Natural killer cell (primary cell): Measurements from ENCODE around the gene PPARG. TPM values are rescaled to one million over a fixed set of nuclear protein-coding genes. Genes with fewer than 3 reads are reported as not detected.

Experiments used
- ATAC-seq, 3 donors: fragments of 150-1000 bp in 2 of 3; fragments of 200-7000 bp in 1 of 3; cut with Tn5 transposase; 1 replicate in 1 of 3; 2 replicates in 2 of 3; pipeline ENCODE4 v1.10.0; 2021; ENCODE audit warnings: mild to moderate bottlenecking in 2 of 3, moderate library complexity in 2 of 3
- DNase-seq, 2 donors: peaks; one replicate each; pipeline versions ENCODE4 v3.0.0 to v3.0.0-alpha.2; 2013 to 2021; ENCODE audit warnings: mixed read lengths in 1 of 2
- H3K27ac ChIP-seq: one replicate; pipeline ENCODE4 v1.5.1; 2013; ENCODE audit warnings: mild to moderate bottlenecking, low read length
- H3K27me3 ChIP-seq: one replicate; pipeline ENCODE4 v1.6.1; 2013; ENCODE audit warnings: low read length; ENCODE audit not compliant: control insufficient read depth, insufficient read depth
- H3K36me3 ChIP-seq: one replicate; pipeline ENCODE4 v1.6.1; 2013; ENCODE audit warnings: low read length; ENCODE audit not compliant: control insufficient read depth, insufficient read depth
- H3K4me1 ChIP-seq: one replicate; pipeline ENCODE4 v1.6.1; 2013; ENCODE audit warnings: low read length; ENCODE audit not compliant: control insufficient read depth, insufficient read depth
- H3K4me3 ChIP-seq: one replicate; pipeline ENCODE4 v1.5.1; 2013; ENCODE audit warnings: low read length
- H3K9me3 ChIP-seq: one replicate; pipeline ENCODE4 v1.6.1; 2013; ENCODE audit warnings: low read length; ENCODE audit not compliant: control insufficient read depth, insufficient read depth
- H3K27ac Mint-ChIP-seq, 2 donors: one replicate each; pipeline ENCODE4 v1.8.0; 2022; ENCODE audit warnings: mild to moderate bottlenecking in 2 of 2, mixed read lengths in 2 of 2, moderate library complexity in 1 of 2
- H3K27me3 Mint-ChIP-seq, 2 donors: one replicate each; pipeline ENCODE4 v1.8.0; 2022; ENCODE audit warnings: low read depth in 2 of 2, mixed read lengths in 2 of 2
- H3K36me3 Mint-ChIP-seq: one replicate; pipeline ENCODE4 v1.8.0; 2022; ENCODE audit warnings: mixed read lengths
- H3K4me1 Mint-ChIP-seq, 2 donors: one replicate each; pipeline ENCODE4 v1.8.0; 2022; ENCODE audit warnings: mixed read lengths in 2 of 2
- H3K4me3 Mint-ChIP-seq: one replicate; pipeline ENCODE4 v1.8.0; 2022; ENCODE audit warnings: mild to moderate bottlenecking, moderate library complexity, mixed read lengths
- H3K9me3 Mint-ChIP-seq, 2 donors: one replicate each; pipeline ENCODE4 v1.8.0; 2022; ENCODE audit warnings: mixed read lengths in 2 of 2
- WGBS: methylation state at CpG from one replicate; pipeline ENCODE4 v1.1.7; 2013; ENCODE audit warnings: missing lambda C conversion rate; ENCODE audit not compliant: insufficient coverage; 5-methylcytosine and 5-hydroxymethylcytosine counted together
- intact Hi-C: fragments of 100-400 bp; cut with micrococcal nuclease; formaldehyde crosslinking; loops from one replicate; pipeline ENCODE4 v1.14.2; 2022
- total RNA-seq, 4 donors: library from RNA; stranded (reverse); fragments of 120-200 nt in 1 of 4; gene quantifications; one replicate each; pipeline versions ENCODE4 v1.2.3 to v1.2.4, GENCODE V29; 2013 to 2022
- TF ChIP-seq, protein P1 (sequence below): fragments of 200-600 bp; IDR thresholded peaks from one replicate; pipeline ENCODE4 v1.8.0; 2022; ENCODE audit warnings: antibody characterized with exemption

Gene PPARG
- total RNA-seq, 3 donors from 2014 or later (not counting 1 experiment from before 2014, with no cell fraction given): 0.21 TPM; not detected in 2

DNA sequence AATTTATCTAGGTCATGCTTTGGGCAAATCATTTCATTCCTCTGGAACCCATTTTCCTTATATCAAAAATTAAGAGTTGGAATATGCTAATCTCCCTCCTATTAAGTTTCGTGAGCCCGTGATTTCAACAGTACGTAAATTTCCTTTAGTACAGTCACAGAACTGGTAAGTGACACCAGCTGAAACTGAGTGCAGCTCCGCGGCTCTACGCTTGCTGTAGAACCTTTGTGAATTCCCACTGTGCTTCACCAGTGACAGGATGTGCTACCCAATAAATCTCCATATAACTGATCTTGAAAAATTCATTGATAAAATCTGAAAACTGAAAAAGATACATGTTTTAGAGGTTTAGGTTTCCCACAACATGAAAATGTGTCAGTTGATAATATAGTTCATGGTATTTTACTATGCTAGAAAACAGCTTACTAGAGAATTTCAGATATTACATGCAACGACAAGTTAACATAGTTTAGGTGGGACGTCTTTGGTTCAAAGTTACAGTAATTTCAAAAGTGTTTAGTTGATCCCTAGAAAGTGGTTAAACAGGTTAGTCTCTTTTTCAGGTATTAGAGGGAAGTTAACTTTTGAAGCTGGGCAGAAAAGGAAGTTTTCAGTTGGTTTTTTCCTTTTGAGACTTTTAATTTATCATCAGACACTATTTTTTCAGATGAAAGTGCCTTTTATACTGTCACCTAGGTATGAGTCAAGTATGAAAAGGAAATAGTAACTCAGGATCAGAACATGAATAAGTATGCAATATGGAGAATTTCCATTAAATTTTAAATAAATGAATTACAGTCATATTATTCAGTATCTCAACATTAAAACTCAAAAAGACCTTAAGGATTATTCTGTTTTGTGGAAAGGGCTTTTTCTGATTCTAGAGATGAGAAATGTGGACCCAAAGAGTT is 57.0 kb downstream of the PPARG start:
- H3K27ac Mint-ChIP-seq: no peak overlapping the region
- no peaks in the 10 kb centered on the region for H3K27me3 ChIP-seq
- H3K4me1 ChIP-seq: no peaks in the 10 kb centered on the region
- no peaks in the 10 kb centered on the region for H3K9me3 Mint-ChIP-seq
- peaks cover 17 to 27% of the 10 kb centered on the region in 2 donors for H3K27me3 Mint-ChIP-seq
- ATAC-seq (no peak), DNase-seq (no peak)
- no peak overlapping the region for H3K4me3 Mint-ChIP-seq
- H3K4me3 ChIP-seq: no peak overlapping the region
- H3K36me3 Mint-ChIP-seq: no peaks in the 10 kb centered on the region
- 90% methylated on average over 8 of the region's 8 CpGs for WGBS
- no peak overlapping the region for H3K27ac ChIP-seq
- intact Hi-C loops: no loop called here
- no peaks in the 10 kb centered on the region for H3K36me3 ChIP-seq
- no peaks in the 10 kb centered on the region for H3K4me1 Mint-ChIP-seq
- TF ChIP-seq, protein P1, sequence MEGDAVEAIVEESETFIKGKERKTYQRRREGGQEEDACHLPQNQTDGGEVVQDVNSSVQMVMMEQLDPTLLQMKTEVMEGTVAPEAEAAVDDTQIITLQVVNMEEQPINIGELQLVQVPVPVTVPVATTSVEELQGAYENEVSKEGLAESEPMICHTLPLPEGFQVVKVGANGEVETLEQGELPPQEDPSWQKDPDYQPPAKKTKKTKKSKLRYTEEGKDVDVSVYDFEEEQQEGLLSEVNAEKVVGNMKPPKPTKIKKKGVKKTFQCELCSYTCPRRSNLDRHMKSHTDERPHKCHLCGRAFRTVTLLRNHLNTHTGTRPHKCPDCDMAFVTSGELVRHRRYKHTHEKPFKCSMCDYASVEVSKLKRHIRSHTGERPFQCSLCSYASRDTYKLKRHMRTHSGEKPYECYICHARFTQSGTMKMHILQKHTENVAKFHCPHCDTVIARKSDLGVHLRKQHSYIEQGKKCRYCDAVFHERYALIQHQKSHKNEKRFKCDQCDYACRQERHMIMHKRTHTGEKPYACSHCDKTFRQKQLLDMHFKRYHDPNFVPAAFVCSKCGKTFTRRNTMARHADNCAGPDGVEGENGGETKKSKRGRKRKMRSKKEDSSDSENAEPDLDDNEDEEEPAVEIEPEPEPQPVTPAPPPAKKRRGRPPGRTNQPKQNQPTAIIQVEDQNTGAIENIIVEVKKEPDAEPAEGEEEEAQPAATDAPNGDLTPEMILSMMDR: no peak
- H3K9me3 ChIP-seq: no peaks in the 10 kb centered on the region

DNA sequence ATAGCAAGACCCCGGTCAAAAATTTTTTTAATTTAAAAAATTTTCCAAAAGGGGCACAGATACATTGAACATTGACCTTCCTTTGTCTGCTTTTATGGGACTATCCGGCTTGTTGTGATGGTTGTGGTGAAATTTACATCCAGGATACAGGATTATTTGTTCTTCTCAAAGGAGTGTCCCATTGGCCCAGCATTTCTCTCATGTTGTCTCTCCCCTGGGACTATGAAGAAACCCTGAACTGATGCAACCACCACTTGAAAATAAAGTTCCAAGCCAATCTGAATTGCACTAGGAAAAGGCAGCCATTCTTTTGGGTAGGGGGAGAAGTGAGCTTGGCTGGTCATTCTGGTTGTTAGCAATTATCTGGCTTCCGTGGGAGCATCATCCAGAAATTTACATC is 58.4 kb downstream of the PPARG start:
- H3K4me3 Mint-ChIP-seq: no peak overlapping the region
- peaks cover 20 to 39% of the 10 kb centered on the region in 2 donors for H3K27me3 Mint-ChIP-seq
- Histone ChIP-seq H3K27me3 (no peaks in the 10 kb centered on the region), H3K27ac (no peak overlapping the region), H3K36me3 (no peaks in the 10 kb centered on the region), H3K4me1 (no peaks in the 10 kb centered on the region), H3K4me3 (no peak overlapping the region), H3K9me3 (no peaks in the 10 kb centered on the region)
- H3K36me3 Mint-ChIP-seq: no peaks in the 10 kb centered on the region
- WGBS: 97% methylated on average over 3 of the region's 3 CpGs
- ATAC-seq (no peak), DNase-seq (no peak)
- TF ChIP-seq, protein P1: no peak
- no peaks in the 10 kb centered on the region for H3K4me1 Mint-ChIP-seq
- no peak overlapping the region for H3K27ac Mint-ChIP-seq
- intact Hi-C loops: no loop called here
- H3K9me3 Mint-ChIP-seq: no peaks in the 10 kb centered on the region

DNA sequence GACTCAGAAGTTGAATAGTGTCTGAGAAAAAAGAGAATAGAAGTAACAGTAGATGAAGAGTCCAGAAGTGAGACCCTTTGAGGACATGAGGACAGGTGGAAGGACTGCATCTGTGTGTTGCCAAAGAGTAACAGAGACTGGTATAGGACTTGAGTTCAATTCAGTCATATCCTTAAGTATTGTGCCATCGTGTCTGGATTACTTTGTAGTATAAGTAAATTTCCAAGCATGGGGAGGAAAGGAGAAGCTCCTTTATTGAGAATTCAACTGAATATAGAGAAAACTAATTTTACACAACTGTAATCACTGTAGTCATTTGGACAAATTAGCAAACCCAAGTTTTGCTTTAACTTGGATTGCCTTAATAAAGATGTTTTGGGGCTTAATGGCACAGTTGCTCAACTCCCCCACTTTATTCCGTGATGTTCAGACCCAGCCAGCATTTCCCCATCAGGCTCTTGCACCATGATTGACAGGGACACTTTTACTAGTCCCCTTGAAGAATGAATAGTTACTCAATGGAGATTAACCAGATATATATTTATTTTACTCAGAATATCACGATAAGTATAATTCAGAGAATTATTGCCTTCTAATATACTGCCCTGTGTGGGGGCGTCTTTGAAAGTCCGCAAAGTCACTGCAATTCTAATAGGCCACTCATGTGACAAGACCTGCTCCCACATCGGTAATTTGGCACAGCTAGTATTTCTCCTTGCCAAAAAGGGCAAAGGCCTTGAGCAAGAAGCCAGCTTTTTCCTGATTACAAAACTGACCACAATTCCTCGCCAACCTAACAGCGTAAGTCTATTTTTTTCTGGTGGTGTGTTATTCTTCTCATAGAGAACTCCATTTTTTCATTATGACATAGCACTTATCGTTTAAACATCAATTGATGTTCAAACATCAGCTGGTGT is 61.3 kb downstream of the PPARG start:
- Histone ChIP-seq H3K4me1 (no peaks in the 10 kb centered on the region), H3K4me3 (no peak overlapping the region), H3K36me3 (no peaks in the 10 kb centered on the region), H3K9me3 (no peaks in the 10 kb centered on the region), H3K27ac (no peak overlapping the region), H3K27me3 (no peaks in the 10 kb centered on the region)
- no peak overlapping the region for H3K4me3 Mint-ChIP-seq
- whole genome bisulfite sequencing: 52% methylated on average over 6 of the region's 9 CpGs
- no peak overlapping the region for H3K27ac Mint-ChIP-seq
- no peaks in the 10 kb centered on the region for H3K36me3 Mint-ChIP-seq
- no peak for ATAC-seq
- TF ChIP-seq, protein P1: no peak
- DNase-seq: no peak
- peaks cover 16 to 42% of the 10 kb centered on the region in 2 donors for H3K27me3 Mint-ChIP-seq
- no peaks in the 10 kb centered on the region for H3K4me1 Mint-ChIP-seq
- no peaks in the 10 kb centered on the region for H3K9me3 Mint-ChIP-seq
- intact Hi-C loops: no loop called here
